ENCODE data around the gene FGF1.

- TF ChIP-seq CTCF (IDR thresholded peaks at IDR 0.05) (no peak), POLR2A (IDR thresholded peaks at IDR 0.05) (no peak)
These were observed 75.5 kb downstream of the FGF1 start for GRCh38 chr5:142610176-142611001.

Measured in heart left ventricle (tissue), 13 donors.